ENCODE measurements around the gene FANCF. TPM values are rescaled to one million over a fixed set of nuclear protein-coding genes. Genes with fewer than 3 reads are reported as not detected.

The FANCF gene
- polyA plus RNA-seq, 1 experiment, result 4.0 TPM

GRCh38 chr11:22584976-22585375 lies 40.6 kb downstream of the FANCF start:
- Histone ChIP-seq H3K4me3 (ENCODE audit: low read depth, low read length) (no peak overlapping the region), H3K27me3 (ENCODE audit: control insufficient read depth, insufficient read depth, low read length) (no peaks in the 10 kb centered on the region), H3K36me3 (ENCODE audit: control insufficient read depth, insufficient read depth, low read length) (no peaks in the 10 kb centered on the region)
- TF ChIP-seq CTCF (IDR thresholded peaks at IDR 0.05; ENCODE audit: insufficient read depth, low read depth, low read length), result no peak
- POLR2A ChIA-PET, result no interaction called here
- CTCF ChIA-PET, result no interaction called here
- DNase-seq (ENCODE audit: low read depth), result no peak

GRCh38 chr11:22583963-22584492 lies 41.6 kb downstream of the FANCF start:
- no peak for TF ChIP-seq CTCF (IDR thresholded peaks at IDR 0.05; ENCODE audit: insufficient read depth, low read depth, low read length)
- DNase-seq (ENCODE audit: low read depth), result no peak
- H3K27me3 ChIP-seq (ENCODE audit: control insufficient read depth, insufficient read depth, low read length), result no peaks in the 10 kb centered on the region
- ChIA-PET CTCF (no interaction called here), POLR2A (no interaction called here)
- no peaks in the 10 kb centered on the region for H3K36me3 ChIP-seq (ENCODE audit: control insufficient read depth, insufficient read depth, low read length)
- H3K4me3 ChIP-seq (ENCODE audit: low read depth, low read length), result no peak overlapping the region

GRCh38 chr11:22582151-22582410 lies 43.5 kb downstream of the FANCF start:
- Histone ChIP-seq H3K27me3 (ENCODE audit: control insufficient read depth, insufficient read depth, low read length) (no peaks in the 10 kb centered on the region), H3K36me3 (ENCODE audit: control insufficient read depth, insufficient read depth, low read length) (no peaks in the 10 kb centered on the region), H3K4me3 (ENCODE audit: low read depth, low read length) (no peak overlapping the region)
- CTCF ChIA-PET, result no interaction called here
- no peak for DNase-seq (ENCODE audit: low read depth)
- POLR2A ChIA-PET, result no interaction called here
- TF ChIP-seq CTCF (IDR thresholded peaks at IDR 0.05; ENCODE audit: insufficient read depth, low read depth, low read length), result no peak

- DNase-seq (ENCODE audit: low read depth), result no peak
- POLR2A ChIA-PET, result no interaction called here
- CTCF ChIA-PET, result no interaction called here
- no peak overlapping the region for H3K4me3 ChIP-seq (ENCODE audit: low read depth, low read length)
- no peaks in the 10 kb centered on the region for H3K36me3 ChIP-seq (ENCODE audit: control insufficient read depth, insufficient read depth, low read length)
- H3K27me3 ChIP-seq (ENCODE audit: control insufficient read depth, insufficient read depth, low read length), result no peaks in the 10 kb centered on the region
- no peak for TF ChIP-seq CTCF (IDR thresholded peaks at IDR 0.05; ENCODE audit: insufficient read depth, low read depth, low read length)
Observed at GRCh38 chr11:22581354-22582150, 44.1 kb downstream of the FANCF start.

GRCh38 chr11:22577854-22578253 lies 47.8 kb downstream of the FANCF start:
- ChIA-PET CTCF (interaction anchor here (1.0 kb wide), 1 partner anchor 12 kb away, joined by 3 read pairs; no protein-coding TSS in a partner anchor), POLR2A (no interaction called here)
- no peaks in the 10 kb centered on the region for H3K36me3 ChIP-seq (ENCODE audit: control insufficient read depth, insufficient read depth, low read length)
- H3K4me3 ChIP-seq (ENCODE audit: low read depth, low read length), result no peak overlapping the region
- H3K27me3 ChIP-seq (ENCODE audit: control insufficient read depth, insufficient read depth, low read length), result no peaks in the 10 kb centered on the region
- TF ChIP-seq CTCF (IDR thresholded peaks at IDR 0.05; ENCODE audit: insufficient read depth, low read depth, low read length), result no peak
- no peak for DNase-seq (ENCODE audit: low read depth)

Other genes with a start within 250 kb of the FANCF start
- 0.44 and 0.52 TPM in 2 replicates for gene GAS2, start 40.8 kb upstream of the FANCF start, polyA plus RNA-seq (2011; rRNA removed)
- gene SVIP, start 204.0 kb upstream of the FANCF start, polyA plus RNA-seq (2011; rRNA removed), result 1.3 and 4.6 TPM in 2 replicates
- not detected in 2 replicates for gene CCDC179, start 234.7 kb upstream of the FANCF start, polyA plus RNA-seq (2011; rRNA removed)